Effector CD8-positive, alpha-beta T cell (primary cell): ENCODE measurements around the gene DAPK1.
"Not testable (repeated sequence)": the region's sequence is repeated elsewhere in the genome, so short reads cannot be mapped to it uniquely, and the experiment has no call there.

Experiments used
- DNase-seq: peaks from one replicate; lab custom pipeline; 2025; lab: John Stamatoyannopoulos, UW

DAPK1 gene

GRCh38 chr9:87498046-87498810 is 561 bp downstream of the DAPK1 start:
- no peak for DNase-seq

- no peak for DNase-seq
Measured at GRCh38 chr9:87498811-87499360, 1.2 kb downstream of the DAPK1 start.

- DNase-seq: no peak
Measured at GRCh38 chr9:87499424-87500017, 1.9 kb downstream of the DAPK1 start.

- DNase-seq: no peak
Measured at GRCh38 chr9:87500491-87501270, 3.0 kb downstream of the DAPK1 start.

- not testable (repeated sequence) for DNase-seq
Measured at GRCh38 chr9:87501271-87501656, 3.6 kb downstream of the DAPK1 start.

- no peak for DNase-seq
Measured at GRCh38 chr9:87501806-87502205, 4.1 kb downstream of the DAPK1 start.

- no peak for DNase-seq
Measured at GRCh38 chr9:87502391-87503221, 4.9 kb downstream of the DAPK1 start.

GRCh38 chr9:87503430-87503829 is 5.8 kb downstream of the DAPK1 start:
- no peak for DNase-seq

- no peak for DNase-seq
Measured at GRCh38 chr9:87503927-87504326, 6.3 kb downstream of the DAPK1 start.

GRCh38 chr9:87504938-87505337 is 7.3 kb downstream of the DAPK1 start:
- no peak for DNase-seq

GRCh38 chr9:87505869-87506678 is 8.4 kb downstream of the DAPK1 start:
- no peak for DNase-seq

GRCh38 chr9:87507576-87507975 is 9.9 kb downstream of the DAPK1 start:
- no peak for DNase-seq

GRCh38 chr9:87510252-87510683 is 12.6 kb downstream of the DAPK1 start:
- no peak for DNase-seq

- DNase-seq: no peak
Measured at GRCh38 chr9:87512311-87512710, 14.6 kb downstream of the DAPK1 start.

- DNase-seq: no peak
Measured at GRCh38 chr9:87513161-87513560, 15.5 kb downstream of the DAPK1 start.

GRCh38 chr9:87513880-87514535 is 16.3 kb downstream of the DAPK1 start:
- no peak for DNase-seq

- no peak for DNase-seq
Measured at GRCh38 chr9:87515006-87515405, 17.3 kb downstream of the DAPK1 start.

GRCh38 chr9:87515588-87516221 is 18.0 kb downstream of the DAPK1 start:
- no peak for DNase-seq

GRCh38 chr9:87516222-87516925 is 18.7 kb downstream of the DAPK1 start:
- no peak for DNase-seq
